ENCODE measurements around the gene AKR7A3. TPM values are rescaled to one million over a fixed set of nuclear protein-coding genes. Genes with fewer than 3 reads are reported as not detected.

Gene AKR7A3
- total and polyA plus RNA-seq, 7 donors, result 0.71 to 110 (median 1.9) TPM

GRCh38 chr1:19322481-19322880 lies 33.9 kb upstream of the AKR7A3 start:
- no peaks in the 10 kb centered on the region for H3K9me3 ChIP-seq
- TF ChIP-seq POLR2A (IDR thresholded peaks at IDR 0.05) (no peak), POLR2AphosphoS5 (IDR thresholded peaks at IDR 0.05) (no peak), EP300 (IDR thresholded peaks at IDR 0.05) (no peak), CTCF (IDR thresholded peaks at IDR 0.05) (no peak)
- no peak overlapping the region for H3K27ac ChIP-seq
- H3K36me3 ChIP-seq, result peaks cover 8 to 67% (median 45%) of the 10 kb centered on the region in 4 donors
- no peaks in the 10 kb centered on the region for H3K27me3 ChIP-seq
- 80 to 91% methylated on average over 10 of the region's 10 CpGs for WGBS, 2 donors
- no peaks in the 10 kb centered on the region for H3K4me1 ChIP-seq
- no peak for DNase-seq
- H3K4me3 ChIP-seq, result no peak overlapping the region
- intact Hi-C loops (cut with DNase I), result no loop called here

- WGBS, 2 donors, result 94 to 99% methylated on average over 3 of the region's 3 CpGs
- TF ChIP-seq CTCF (IDR thresholded peaks at IDR 0.05) (no peak), POLR2A (IDR thresholded peaks at IDR 0.05) (no peak), EP300 (IDR thresholded peaks at IDR 0.05) (no peak), POLR2AphosphoS5 (IDR thresholded peaks at IDR 0.05) (no peak)
- Histone ChIP-seq H3K27ac (no peak overlapping the region), H3K9me3 (no peaks in the 10 kb centered on the region), H3K4me3 (no peak overlapping the region), H3K27me3 (no peaks in the 10 kb centered on the region), H3K36me3 (peaks cover 5 to 53% (median 34%) of the 10 kb centered on the region in 4 donors), H3K4me1 (peaks cover 0 to under 1% (median 0%) of the 10 kb centered on the region in 4 donors)
- no peak for DNase-seq
- intact Hi-C loops (cut with DNase I), result no loop called here
Measured at GRCh38 chr1:19321071-19321470, 32.5 kb upstream of the AKR7A3 start.

- H3K9me3 ChIP-seq, result no peaks in the 10 kb centered on the region
- no peaks in the 10 kb centered on the region for H3K27me3 ChIP-seq
- H3K4me3 ChIP-seq, result no peak overlapping the region
- H3K36me3 ChIP-seq, result peaks cover 0 to 34% (median 18%) of the 10 kb centered on the region in 4 donors
- H3K27ac ChIP-seq, result no peak overlapping the region
- TF ChIP-seq POLR2AphosphoS5 (IDR thresholded peaks at IDR 0.05) (no peak), EP300 (IDR thresholded peaks at IDR 0.05) (no peak), POLR2A (IDR thresholded peaks at IDR 0.05) (no peak), CTCF (IDR thresholded peaks at IDR 0.05) (no peak)
- intact Hi-C loops (cut with DNase I), result no loop called here
- peaks cover 0 to 10% (median 3%) of the 10 kb centered on the region in 4 donors for H3K4me1 ChIP-seq
- 87 to 94% methylated on average over 3 of the region's 3 CpGs for WGBS, 2 donors
- no peak for DNase-seq
Measured at GRCh38 chr1:19319196-19319595, 30.6 kb upstream of the AKR7A3 start.

- Histone ChIP-seq H3K9me3 (no peaks in the 10 kb centered on the region), H3K4me3 (no peak overlapping the region), H3K27me3 (no peaks in the 10 kb centered on the region), H3K36me3 (peaks cover 0 to 19% (median 9%) of the 10 kb centered on the region in 4 donors), H3K4me1 (peaks cover 0 to 25% (median 17%) of the 10 kb centered on the region in 4 donors), H3K27ac (no peak overlapping the region)
- WGBS, 2 donors, result 86 to 90% methylated on average over 13 of the region's 13 CpGs
- no peak for DNase-seq
- no peak for TF ChIP-seq CTCF (IDR thresholded peaks at IDR 0.05)
- TF ChIP-seq POLR2AphosphoS5 (IDR thresholded peaks at IDR 0.05), result no peak
- TF ChIP-seq POLR2A (IDR thresholded peaks at IDR 0.05), result no peak
- TF ChIP-seq EP300 (IDR thresholded peaks at IDR 0.05), result no peak
- intact Hi-C loops (cut with DNase I), result no loop called here
Measured at GRCh38 chr1:19317126-19317910, 28.7 kb upstream of the AKR7A3 start.
